22Rv1 (cell line): Measurements from ENCODE around the gene SSTR3.

Experiments used
- H3K27ac ChIP-seq: fragments of 450-650 bp; 2 replicates; pipeline ENCODE4 v1.5.1; 2017
- CTCF ChIP-seq: fragments of 450-650 bp; IDR thresholded peaks from 2 replicates; pipeline ENCODE4 v1.5.1; 2017; ENCODE audit warnings: mild to moderate bottlenecking
- ZFX ChIP-seq: fragments of 450-650 bp; IDR thresholded peaks from 2 replicates; pipeline ENCODE4 v1.6.1; 2017; ENCODE audit warnings: antibody characterized with exemption, borderline replicate concordance

Gene SSTR3

DNA sequence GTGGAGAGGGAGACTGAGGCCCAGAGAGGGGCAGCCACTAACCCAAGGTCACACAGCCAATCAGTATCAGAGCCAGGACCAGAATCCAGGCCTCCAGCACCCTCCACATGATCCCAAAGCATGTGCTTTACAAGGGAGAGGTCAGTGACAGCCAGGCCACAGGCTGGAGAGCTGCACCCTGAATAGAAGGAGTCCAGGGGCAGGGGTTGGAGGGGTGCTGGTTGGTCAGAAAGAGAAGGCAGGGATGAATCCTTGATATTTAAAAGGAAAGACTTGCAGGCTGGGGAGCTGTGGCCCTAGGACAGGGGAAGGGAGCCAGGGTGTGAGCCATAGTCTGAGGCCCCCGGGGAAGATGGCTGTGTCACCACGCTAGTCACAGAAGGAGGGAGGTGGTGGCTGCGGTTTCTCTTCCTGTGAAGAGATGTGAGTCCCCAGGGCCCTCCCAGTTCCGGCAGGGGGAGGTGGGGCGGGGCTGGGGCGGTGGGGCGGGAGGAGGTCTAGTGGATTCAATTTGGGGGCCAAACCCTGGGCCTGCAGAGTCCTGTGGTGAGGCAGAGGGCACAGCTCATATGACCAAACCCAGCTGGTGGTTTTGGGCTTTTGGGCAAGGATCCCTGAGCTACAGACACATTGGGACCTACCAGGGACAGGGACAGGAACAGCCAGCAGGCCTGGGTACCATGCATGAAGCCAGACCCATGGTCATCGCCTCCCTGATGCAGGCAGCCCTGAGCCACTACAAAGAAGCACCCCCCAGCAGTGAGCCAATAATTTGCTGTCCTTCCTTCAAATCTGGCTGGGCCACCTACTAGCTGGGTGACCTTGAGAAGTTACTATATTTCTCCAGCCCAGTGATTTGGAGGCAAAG lies 17.8 kb upstream of the SSTR3 start:
- no peak overlapping the region for H3K27ac ChIP-seq
- no peak for TF ChIP-seq CTCF

DNA sequence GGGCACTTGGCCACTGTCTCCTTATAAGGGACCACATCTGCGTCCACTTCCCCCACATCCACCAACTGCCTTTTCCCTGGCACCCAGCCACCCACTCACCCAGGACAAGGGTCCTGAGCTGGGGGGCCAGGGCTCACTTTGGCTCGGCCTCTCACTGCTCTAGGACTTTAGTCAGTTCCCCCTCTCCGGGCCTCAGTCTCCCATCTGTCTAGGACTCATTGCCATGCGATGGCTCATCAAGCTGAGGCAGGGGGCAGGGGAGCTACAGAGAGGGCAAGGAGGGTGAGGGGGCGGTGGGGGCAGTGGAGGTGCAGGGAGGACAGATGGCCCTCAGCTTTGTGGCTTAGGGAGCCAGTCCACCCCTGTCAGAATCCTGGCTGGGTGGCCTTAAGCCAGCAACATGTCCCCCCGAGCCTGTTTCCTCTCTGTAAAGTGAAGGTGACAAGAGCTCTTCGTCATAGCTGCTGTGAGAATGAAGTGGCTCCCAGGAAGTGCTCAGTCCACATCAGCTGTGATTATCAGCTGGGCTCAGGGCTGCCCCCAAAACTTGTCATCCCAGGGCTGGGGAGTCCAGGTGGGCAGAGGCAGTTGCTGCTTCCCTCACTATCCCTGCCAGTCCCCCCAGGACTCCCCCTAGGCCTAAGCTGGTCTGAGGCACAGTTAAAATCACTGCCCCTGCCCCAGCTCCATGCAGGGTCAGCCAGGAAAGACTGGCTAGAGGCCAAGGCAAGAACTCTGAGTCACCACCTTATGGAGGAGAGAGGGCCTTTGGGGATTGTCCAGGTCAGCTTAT lies 16.9 kb upstream of the SSTR3 start:
- no peak overlapping the region for H3K27ac ChIP-seq
- no peak for TF ChIP-seq CTCF
- no peak for TF ChIP-seq ZFX

DNA sequence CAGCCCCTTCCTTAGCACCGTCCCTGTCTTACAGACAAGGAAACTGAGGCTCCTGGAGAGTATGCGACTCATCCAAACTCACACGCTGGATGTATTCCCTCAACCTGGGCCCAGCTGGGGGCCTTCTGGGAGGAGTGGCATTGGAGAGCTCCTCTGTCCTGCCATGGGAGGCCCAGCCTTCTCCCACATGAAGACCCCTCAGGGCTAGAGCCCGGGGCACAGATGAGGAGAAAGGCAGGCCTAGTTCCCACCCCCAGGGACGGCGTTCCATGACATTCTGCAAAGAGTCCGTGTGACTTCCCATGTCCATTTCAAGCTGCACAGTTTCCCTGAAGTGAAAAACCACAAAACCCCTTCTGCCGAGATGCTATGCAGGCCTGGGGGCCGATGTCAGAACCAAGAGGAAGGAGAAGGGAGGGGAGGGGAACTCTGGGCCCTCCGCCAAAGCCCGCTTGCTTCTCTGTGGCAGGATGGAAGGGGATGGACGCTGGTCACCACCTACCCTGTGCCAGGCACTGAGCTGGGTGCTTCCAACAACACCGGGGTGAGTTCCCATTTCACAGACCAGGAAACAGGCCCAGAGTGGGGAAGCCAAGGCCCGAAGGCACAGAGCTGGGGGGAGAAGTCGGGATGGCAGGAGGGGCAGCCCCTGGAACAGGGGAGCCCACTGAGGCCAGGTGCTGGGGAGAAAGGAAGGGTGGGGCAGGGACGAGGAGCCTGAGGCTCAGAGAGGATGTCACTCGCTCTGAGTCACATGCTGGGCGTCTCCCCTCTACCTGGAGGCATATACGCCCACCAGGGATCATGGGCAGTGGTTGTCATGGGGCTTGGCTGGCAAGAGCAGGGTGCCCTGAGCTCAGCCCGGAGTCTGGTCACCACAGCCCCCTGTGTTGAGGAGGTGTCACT lies 16.1 kb upstream of the SSTR3 start:
- no peak overlapping the region for H3K27ac ChIP-seq
- TF ChIP-seq CTCF (no peak), ZFX (no peak)

DNA sequence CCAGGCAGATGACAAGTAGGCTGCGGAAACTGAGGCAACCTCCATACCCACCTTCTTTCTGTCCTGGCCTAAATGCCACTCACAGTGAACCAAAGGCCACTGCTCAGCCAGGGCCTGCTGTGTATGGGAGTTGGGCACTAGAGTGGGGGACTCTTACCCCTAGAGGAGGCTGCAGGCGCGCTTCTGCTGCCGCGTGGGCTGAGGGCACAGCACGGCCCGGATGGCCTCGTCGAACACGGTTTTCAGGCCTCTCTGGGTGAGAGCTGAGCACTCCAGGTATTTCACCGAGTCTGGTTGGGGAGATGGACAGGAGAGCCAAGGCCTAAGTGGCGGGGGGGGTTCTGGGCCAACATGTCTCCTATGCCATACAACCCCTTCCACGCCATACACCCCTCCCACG lies 14.2 kb upstream of the SSTR3 start:
- H3K27ac ChIP-seq, result no peak overlapping the region
- TF ChIP-seq ZFX (no peak), CTCF (no peak)

DNA sequence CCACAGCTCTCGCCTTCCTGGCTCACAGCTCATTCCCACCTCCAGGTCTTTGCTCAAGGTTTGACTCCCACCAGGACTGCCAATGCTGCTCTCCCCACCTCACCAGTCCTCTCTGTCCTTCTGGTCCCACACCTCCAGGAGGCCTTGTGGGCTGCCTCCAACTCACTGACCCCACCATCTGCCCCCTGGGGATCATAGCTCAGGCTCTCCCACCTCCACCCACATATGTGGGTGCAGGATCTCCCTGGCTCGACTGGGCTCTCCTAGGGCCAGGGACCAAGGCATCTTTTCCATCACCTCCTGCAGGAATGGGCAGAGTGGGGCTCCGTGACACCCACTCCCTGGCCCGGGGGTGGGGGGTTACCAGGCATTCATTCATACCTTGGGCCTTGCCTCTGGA lies 13.8 kb upstream of the SSTR3 start:
- no peak for TF ChIP-seq CTCF
- TF ChIP-seq ZFX, result no peak
- no peak overlapping the region for H3K27ac ChIP-seq

- H3K27ac ChIP-seq, result no peak overlapping the region
- TF ChIP-seq CTCF (no peak), ZFX (no peak)
These were observed 13.2 kb upstream of the SSTR3 start for GRCh38 chr22:37225481-37225880.
